Osteoblast (primary cell): ENCODE measurements around the gene IGF1. TPM values are rescaled to one million over a fixed set of nuclear protein-coding genes. Genes with fewer than 3 reads are reported as not detected.

Source experiments
- DNase-seq: peaks from one replicate; pipeline ENCODE4 v3.0.0; 2011; ENCODE audit warnings: low spot score, mixed read lengths; ENCODE audit not compliant: insufficient read length; ENCODE audit errors: missing footprints
- H2AFZ ChIP-seq: 2 replicates; pipeline ENCODE4 v1.6.0; 2011; ENCODE audit warnings: mild to moderate bottlenecking, low read length
- H3K27ac ChIP-seq: 2 replicates; pipeline ENCODE4 v1.5.1; 2011; ENCODE audit warnings: mild to moderate bottlenecking, low read depth, low read length, moderate library complexity
- H3K27me3 ChIP-seq: 2 replicates; pipeline ENCODE4 v1.6.0; 2012; ENCODE audit warnings: mild to moderate bottlenecking, control low read depth, inconsistent platforms, low read length, moderate library complexity; ENCODE audit not compliant: insufficient read depth
- H3K36me3 ChIP-seq: 2 replicates; pipeline ENCODE4 v1.5.1; 2011; ENCODE audit warnings: mild to moderate bottlenecking, low read length, control low read depth, moderate library complexity; ENCODE audit not compliant: insufficient read depth
- H3K4me1 ChIP-seq: 2 replicates; pipeline ENCODE4 v1.5.1; 2011; ENCODE audit warnings: mild to moderate bottlenecking, low read length, control low read depth, moderate library complexity; ENCODE audit not compliant: insufficient read depth
- H3K4me2 ChIP-seq: 2 replicates; pipeline ENCODE4 v1.6.0; 2011; ENCODE audit warnings: mild to moderate bottlenecking, low read length; ENCODE audit not compliant: insufficient read depth
- H3K4me3 ChIP-seq: fragments of 200-600 bp; sonication (generic); 3 replicates; pipeline ENCODE4 v1.5.1; 2012; ENCODE audit warnings: mild to moderate bottlenecking, low read length, inconsistent platforms; ENCODE audit not compliant: insufficient read depth
- H3K79me2 ChIP-seq: 2 replicates; pipeline ENCODE4 v1.6.0; 2012; ENCODE audit warnings: mild to moderate bottlenecking, low read length, control low read depth, inconsistent platforms; ENCODE audit not compliant: insufficient read depth
- H3K9me3 ChIP-seq: 2 replicates; pipeline ENCODE4 v1.5.1; 2011; ENCODE audit warnings: low read depth, low read length, control low read depth
- H4K20me1 ChIP-seq: 2 replicates; pipeline ENCODE4 v1.6.0; 2012; ENCODE audit warnings: mild to moderate bottlenecking, low read length, control low read depth; ENCODE audit not compliant: insufficient read depth
- total RNA-seq: library from RNA; depleted of rRNA; stranded (reverse); fragments of >200 nt; gene quantifications from 2 replicates; pipeline ENCODE4 v1.2.3, GENCODE V29; 2012
- TF ChIP-seq, protein P1 (sequence below): IDR thresholded peaks from 2 replicates; pipeline ENCODE4 v1.5.1; 2011; ENCODE audit warnings: mild to moderate bottlenecking, low read depth, low read length, moderate library complexity; ENCODE audit errors: extremely low read depth

IGF1 gene
- total RNA-seq, 1 donor, result 0.72 TPM

DNA sequence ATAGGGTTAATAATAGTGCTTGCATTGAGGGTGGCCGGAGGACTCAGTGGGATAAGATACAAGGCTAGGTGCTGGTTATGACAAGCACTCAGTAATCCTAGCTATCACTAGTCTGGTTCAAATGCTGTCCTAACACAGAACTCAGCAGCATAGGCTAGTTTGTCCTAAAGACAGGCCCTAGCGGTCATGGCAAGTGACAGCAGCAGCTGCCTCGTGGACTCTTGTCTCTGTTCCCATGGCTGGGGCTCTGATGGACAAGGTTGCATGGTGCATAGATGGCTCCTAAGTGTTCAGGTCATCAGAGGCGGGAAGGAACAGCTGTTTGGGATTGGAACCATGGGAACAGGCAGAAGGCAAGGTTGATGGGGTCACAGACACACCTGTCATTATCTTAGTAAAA is 42.4 kb upstream of the IGF1 start:
- Histone ChIP-seq H3K4me2 (no peak overlapping the region), H4K20me1 (no peaks in the 10 kb centered on the region), H3K36me3 (no peaks in the 10 kb centered on the region), H3K27me3 (no peaks in the 10 kb centered on the region), H3K79me2 (no peaks in the 10 kb centered on the region), H3K9me3 (no peaks in the 10 kb centered on the region), H2AFZ (no peak overlapping the region), H3K4me3 (no peak overlapping the region), H3K4me1 (peaks cover 15% of the 10 kb centered on the region), H3K27ac (no peak overlapping the region)
- TF ChIP-seq, protein P1, sequence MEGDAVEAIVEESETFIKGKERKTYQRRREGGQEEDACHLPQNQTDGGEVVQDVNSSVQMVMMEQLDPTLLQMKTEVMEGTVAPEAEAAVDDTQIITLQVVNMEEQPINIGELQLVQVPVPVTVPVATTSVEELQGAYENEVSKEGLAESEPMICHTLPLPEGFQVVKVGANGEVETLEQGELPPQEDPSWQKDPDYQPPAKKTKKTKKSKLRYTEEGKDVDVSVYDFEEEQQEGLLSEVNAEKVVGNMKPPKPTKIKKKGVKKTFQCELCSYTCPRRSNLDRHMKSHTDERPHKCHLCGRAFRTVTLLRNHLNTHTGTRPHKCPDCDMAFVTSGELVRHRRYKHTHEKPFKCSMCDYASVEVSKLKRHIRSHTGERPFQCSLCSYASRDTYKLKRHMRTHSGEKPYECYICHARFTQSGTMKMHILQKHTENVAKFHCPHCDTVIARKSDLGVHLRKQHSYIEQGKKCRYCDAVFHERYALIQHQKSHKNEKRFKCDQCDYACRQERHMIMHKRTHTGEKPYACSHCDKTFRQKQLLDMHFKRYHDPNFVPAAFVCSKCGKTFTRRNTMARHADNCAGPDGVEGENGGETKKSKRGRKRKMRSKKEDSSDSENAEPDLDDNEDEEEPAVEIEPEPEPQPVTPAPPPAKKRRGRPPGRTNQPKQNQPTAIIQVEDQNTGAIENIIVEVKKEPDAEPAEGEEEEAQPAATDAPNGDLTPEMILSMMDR, result no peak
- DNase-seq, result no peak

DNA sequence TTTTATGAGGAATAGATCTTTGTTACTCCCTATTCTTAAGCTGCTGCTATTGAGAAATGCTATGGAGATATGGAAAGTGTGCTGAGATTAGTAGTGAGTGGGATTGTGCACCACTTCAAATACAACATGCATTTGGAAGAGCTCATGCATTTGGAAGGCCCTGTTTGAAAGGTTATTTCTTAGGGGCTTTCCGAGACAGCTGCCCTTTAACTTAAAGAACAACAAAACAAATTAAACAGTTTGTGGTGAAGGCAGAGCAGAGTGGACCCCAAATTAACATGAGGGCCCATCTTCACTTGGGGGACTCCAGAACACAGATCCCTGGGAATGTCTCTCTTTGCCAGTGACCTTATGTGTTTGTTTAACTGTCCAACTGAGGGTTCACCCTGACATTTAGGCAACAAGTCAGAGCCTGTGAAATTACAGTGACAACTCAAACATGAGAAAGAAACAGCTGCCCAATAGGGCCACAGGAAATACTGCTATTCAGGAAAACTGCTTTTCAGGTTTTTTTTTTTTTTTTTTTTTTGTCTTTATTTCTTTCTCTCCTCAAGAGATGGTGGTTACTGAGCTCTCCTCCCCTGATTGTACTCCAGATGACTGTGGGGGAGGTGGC is 41.4 kb upstream of the IGF1 start:
- no peaks in the 10 kb centered on the region for H3K36me3 ChIP-seq
- H3K4me2 ChIP-seq, result no peak overlapping the region
- H3K79me2 ChIP-seq, result no peaks in the 10 kb centered on the region
- TF ChIP-seq, protein P1, result no peak
- H3K9me3 ChIP-seq, result no peaks in the 10 kb centered on the region
- H3K27me3 ChIP-seq, result no peaks in the 10 kb centered on the region
- no peak overlapping the region for H2AFZ ChIP-seq
- H4K20me1 ChIP-seq, result no peaks in the 10 kb centered on the region
- no peak overlapping the region for H3K4me3 ChIP-seq
- H3K4me1 ChIP-seq, result peaks cover 5% of the 10 kb centered on the region
- H3K27ac ChIP-seq, result no peak overlapping the region
- DNase-seq, result no peak

GRCh38 chr12:102518871-102519270 is 38.5 kb upstream of the IGF1 start:
- no peak overlapping the region for H2AFZ ChIP-seq
- H3K27ac ChIP-seq, result no peak overlapping the region
- H3K27me3 ChIP-seq, result no peaks in the 10 kb centered on the region
- no peaks in the 10 kb centered on the region for H3K9me3 ChIP-seq
- no peaks in the 10 kb centered on the region for H4K20me1 ChIP-seq
- no peaks in the 10 kb centered on the region for H3K4me1 ChIP-seq
- no peaks in the 10 kb centered on the region for H3K79me2 ChIP-seq
- H3K36me3 ChIP-seq, result no peaks in the 10 kb centered on the region
- TF ChIP-seq, protein P1, result no peak
- H3K4me2 ChIP-seq, result no peak overlapping the region
- no peak overlapping the region for H3K4me3 ChIP-seq
- no peak for DNase-seq

GRCh38 chr12:102514696-102515095 is 34.3 kb upstream of the IGF1 start:
- no peaks in the 10 kb centered on the region for H4K20me1 ChIP-seq
- no peaks in the 10 kb centered on the region for H3K36me3 ChIP-seq
- no peak for DNase-seq
- TF ChIP-seq, protein P1, result no peak
- no peak overlapping the region for H3K27ac ChIP-seq
- H2AFZ ChIP-seq, result no peak overlapping the region
- H3K4me1 ChIP-seq, result no peaks in the 10 kb centered on the region
- no peaks in the 10 kb centered on the region for H3K9me3 ChIP-seq
- no peaks in the 10 kb centered on the region for H3K79me2 ChIP-seq
- H3K4me3 ChIP-seq, result no peak overlapping the region
- H3K27me3 ChIP-seq, result no peaks in the 10 kb centered on the region
- H3K4me2 ChIP-seq, result no peak overlapping the region
